Mesenteric fat pad (tissue), 1 donor: ENCODE measurements around the gene CACNA1G. TPM values are rescaled to one million over a fixed set of nuclear protein-coding genes. Genes with fewer than 3 reads are reported as not detected.

ENCODE experiments used
- DNase-seq: peaks from one replicate; pipeline ENCODE4 v3.0.0-alpha.2; 2020; ENCODE audit warnings: low spot score
- total RNA-seq: library from RNA; stranded (reverse); fragmentation: NEBNext Ultra II Directional; extraction: Animal tissue kit (Norgen Biotek cat#: 25700); gene quantifications from one replicate; pipeline ENCODE4 v1.2.1, GENCODE V29; 2021
- donor health status: DM: yes; HTN: yes; CAD: no.

The CACNA1G gene
- total RNA-seq, 1 donor from 2014 or later: 0.58 TPM

DNA sequence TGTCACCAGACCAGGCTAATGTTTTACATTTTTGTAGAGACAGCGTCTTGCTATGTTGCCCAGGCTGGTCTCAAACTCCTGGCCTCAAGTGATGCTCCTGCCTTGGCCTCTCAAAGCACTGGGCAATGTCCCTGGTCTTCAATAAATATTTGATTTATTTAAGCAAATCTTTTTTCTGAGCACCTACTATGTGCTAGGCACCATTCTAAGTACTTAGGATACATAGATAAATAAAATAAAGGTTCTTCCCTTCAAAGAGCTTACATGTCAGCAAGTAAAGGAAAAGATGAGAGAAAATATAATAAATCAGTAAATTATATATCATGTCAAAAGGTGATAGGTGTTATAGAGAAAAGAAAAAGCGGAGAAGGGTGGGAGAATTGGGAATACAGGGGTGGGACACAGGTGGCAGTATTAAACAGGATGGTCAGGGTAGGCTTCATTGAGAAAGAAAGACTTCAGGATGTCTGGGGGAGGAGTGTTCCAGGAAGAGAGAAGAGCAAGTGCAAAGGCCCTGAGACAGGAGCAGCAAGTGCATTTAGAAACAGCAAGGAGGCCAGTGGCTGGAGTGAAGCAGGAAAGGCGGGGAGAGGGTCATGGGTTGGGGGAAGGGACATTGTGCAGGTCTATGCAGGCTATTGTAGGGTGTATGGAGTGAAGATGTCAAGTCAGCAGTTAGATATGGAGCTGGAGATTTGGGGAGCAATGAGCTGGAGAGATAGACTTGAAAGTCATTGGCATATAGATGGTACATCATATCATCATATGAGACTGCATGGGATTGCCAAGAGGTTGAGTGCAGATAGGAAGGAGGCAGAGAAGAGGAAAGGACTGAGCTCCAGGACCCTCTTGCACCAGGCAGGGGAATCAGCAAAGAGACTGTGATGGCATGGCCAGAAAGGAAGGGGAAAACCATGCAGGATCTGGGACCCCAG is 85.5 kb downstream of the CACNA1G start:
- no peak for DNase-seq

DNA sequence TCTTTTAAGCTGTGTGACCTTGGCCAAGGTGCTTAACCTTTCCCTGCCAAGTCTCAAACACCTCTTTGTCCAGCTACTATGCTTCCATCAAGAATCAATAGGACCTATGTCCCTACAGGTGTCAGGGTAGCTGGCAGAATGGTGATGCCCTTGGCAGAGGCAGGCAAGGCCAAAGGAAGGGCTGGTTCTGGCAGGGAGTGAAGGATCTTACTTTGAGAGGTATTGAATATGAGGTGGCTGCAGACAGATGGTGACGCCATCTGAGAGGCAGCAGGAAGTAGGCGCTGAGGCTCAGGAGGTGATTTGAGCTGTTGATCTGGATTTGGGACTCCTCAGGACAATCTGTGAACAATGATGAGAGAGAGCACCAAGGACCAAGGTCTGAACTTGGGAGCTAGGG is 86.7 kb downstream of the CACNA1G start:
- no peak for DNase-seq

DNA sequence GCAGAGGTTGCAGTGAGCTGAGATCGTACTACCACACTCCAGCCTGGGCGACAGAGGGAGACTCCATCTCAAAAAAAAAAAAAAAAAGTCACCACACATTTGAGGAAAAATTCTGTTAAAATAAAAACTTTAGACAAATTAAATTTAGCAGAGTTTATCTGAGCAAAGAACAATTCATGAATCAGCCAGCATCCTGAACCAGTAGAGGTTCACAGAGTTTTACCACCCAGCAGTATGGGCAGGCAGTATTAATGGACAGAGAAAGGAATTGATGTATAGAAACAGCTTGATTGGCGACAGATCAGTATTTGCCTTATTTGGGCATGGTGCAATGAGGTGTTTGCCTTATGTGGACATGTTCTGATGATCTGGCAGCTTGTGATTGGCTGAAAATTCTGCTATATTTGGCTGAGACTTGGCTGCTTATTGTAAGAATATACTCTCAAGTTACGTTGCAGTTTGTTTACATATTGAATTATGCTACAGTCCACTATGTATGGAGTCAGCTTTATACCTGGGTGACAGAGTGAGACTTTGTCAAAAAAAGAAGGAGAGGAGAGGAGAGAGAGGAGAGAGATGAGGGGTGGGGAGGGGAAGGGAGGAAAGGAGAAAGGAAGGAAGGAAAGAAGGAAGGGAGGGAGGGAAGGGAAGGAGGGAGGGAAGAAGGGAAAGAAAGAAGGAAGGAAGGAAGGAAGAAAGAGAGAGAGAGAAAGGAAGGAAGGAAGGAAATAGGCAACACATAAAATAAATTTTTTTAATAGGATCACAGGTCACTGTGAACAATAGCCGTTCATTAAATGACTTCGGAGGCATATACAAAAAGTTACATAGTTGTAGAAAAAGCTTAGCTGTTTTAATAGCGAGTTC is 88.8 kb downstream of the CACNA1G start:
- DNase-seq: no peak

DNA sequence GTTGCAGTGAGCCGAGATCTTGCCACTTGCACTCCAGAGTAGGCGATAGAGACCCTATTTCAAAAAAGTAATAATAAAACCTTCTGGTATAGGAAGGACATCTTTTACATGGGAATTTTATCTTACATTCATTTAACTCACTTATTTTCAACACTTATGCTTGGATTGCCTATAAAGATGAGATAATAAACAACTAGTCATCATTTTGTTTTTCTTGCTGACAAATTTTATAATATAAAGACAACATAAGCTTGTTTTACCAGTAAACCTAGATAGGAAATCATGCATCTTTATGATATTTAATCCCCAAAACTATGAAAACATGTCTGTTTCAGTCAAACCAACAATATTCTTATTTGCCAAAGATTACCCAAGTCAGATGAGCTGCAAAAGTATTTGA is 91.1 kb downstream of the CACNA1G start:
- no peak for DNase-seq

DNA sequence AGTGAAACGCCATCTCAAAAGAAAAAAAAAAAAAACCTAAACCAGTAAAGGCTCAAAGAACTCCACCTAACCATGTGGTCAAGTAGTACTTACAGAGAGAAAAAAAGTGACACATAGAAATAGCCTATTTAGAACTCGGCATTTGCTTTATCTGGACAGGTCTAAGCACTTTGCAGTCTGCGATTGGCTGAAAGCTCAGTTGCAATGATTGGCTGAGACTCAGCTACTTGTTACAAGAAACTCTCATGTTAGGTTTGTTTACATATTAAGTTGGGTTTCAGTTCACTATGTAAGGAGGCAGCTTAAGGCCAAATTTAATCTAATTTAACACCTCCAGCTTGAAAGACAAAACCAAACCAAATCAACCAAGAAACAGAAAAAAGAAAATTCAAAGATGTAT is 93.2 kb downstream of the CACNA1G start:
- no peak for DNase-seq

DNA sequence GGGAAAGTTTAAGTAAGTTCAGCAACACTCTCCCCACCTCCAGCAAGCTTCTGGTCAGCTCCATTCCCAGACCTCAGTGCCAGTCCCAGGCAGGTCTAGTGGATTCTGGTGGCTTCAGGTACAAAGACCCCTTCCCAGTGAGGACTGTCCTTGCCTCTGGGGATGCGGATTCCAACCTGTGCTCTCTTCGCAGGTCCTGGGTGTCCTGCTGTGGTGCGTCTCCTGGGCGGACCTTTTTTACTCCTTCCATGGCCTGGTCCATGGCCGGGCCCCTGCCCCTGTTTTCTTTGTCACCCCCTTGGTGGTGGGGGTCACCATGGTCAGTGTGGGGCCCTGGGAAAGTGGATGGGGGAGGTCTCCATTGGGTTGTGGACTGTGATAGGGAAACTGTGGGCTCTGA is 96.0 kb downstream of the CACNA1G start:
- DNase-seq: no peak

DNA sequence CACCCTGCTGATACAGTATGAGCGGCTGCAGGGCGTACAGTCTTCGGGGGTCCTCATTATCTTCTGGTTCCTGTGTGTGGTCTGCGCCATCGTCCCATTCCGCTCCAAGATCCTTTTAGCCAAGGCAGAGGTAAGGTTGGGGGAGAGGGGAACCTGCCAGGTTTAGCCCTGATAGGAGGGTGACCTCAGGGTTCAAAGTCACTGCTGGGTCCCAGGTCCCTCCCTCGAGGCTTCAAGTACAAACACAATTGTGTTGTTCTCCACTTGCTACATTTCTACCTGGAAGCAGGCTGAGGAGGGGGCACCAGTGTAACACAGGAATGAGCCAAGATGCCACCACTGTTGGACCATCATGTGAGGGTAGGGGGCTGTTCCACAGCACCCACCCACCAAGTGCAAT is 96.5 kb downstream of the CACNA1G start:
- DNase-seq: no peak

DNA sequence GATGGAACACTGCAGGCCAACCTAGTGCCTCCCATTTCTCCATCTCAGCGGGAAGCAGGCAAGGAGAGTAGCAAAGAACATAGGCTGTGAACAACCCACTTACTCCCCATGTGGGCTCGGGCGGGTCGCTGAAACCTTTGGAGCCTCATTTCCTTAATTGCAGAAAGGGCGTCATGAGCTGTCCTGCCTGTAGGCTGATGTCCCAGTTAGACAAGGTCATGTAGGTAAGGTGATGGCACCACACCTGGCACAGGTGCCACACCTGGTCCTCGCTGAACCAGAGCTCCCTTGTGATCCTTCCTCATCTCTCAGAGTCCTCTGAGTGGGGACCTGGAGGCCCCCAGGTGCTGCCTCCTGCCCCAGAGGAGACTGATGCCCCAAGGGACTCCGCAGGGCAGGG is 97.1 kb downstream of the CACNA1G start:
- DNase-seq: no peak

DNA sequence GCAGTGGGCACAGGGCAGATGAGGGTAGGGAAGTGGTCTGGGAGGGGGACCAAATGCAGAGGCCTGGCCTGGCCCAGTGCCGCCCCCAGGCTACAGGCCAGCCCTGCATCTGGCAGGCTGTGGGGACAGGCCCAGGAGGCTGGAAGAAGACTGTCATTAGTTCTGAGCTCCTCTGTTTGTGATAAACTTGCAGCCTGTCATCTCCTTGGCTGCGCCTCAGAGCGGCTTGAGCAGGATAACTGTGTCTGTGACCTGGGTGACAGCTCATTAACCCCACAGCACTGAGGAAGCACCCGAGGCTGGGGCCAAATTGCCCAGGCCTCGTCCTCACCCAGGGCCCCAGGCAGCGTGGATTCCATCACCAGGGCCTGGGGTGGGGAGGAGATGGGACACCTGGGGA is 98.1 kb downstream of the CACNA1G start:
- no peak for DNase-seq

DNA sequence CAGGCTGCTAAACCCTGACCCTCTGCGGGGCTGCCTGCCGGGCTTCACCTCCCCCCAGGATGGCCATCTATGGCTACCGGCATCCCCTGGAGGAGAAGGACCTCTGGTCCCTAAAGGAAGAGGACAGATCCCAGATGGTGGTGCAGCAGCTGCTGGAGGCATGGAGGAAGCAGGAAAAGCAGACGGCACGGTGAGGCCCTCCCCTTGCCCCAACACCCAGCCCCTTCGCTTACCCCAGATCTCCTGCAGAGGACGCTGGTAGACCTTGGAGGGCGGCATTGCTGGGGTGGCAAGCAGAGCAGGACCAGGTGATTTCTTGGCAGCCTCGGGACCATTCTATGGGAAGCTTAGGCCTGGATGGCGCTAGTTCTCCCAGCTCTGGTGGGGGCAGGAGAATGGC is 98.7 kb downstream of the CACNA1G start:
- DNase-seq: no peak

DNA sequence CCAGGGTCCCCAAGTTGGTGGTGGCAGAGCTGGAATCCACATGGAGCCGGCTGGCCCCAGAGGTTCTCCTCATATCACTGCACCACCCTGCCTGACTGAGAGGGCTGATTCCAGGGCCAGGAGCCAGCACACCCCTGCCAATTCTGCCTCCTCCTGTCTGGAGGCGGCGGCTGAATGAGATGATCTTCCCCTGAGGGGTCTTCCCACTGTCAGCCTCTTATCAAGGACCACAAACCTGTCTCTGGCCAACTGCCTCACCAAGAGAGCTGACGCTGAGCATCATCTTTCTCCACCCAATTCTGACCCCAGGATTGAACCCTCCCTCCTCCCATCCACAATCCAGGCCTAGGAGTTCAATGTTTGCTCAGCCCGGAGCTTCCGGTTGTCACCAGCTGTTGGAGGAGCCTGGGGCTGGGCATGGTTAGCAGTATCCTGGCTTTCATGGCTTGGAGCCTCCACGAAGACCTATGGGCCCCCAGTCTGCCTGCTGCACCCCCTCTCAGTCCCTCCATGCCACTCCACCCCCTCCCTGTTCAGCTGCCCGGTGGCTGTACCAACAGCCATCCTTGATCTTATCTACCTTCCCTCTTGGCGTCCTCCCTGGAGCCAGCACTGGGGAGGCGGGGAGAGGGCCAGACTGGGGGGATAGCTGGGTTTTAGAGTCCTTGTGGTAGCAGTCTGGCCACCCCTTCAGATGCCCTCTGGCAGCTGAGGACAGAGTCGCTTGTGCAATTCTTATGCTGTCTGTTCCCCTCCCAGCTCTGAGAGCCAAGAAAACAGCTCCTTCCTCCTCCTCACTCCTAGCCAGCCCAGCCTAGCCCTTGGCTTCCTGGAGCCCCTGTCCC is 99.7 kb downstream of the CACNA1G start:
- no peak for DNase-seq

DNA sequence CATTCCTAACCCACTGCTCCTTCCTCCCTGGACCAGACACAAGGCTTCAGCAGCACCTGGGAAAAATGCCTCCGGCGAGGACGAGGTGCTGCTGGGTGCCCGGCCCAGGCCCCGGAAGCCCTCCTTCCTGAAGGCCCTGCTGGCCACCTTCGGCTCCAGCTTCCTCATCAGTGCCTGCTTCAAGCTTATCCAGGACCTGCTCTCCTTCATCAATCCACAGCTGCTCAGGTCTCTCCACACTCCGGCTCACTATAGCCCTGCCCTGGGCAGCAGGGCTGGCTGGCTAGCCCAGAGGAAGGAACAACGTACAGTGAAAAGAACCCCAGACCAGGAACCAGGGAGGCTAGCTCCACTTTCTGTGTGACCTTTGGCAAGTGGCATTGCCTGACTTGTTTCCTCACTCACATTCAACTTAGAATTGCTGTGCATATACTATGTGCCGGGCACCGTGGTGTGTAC is 100.4 kb downstream of the CACNA1G start:
- no peak for DNase-seq

DNA sequence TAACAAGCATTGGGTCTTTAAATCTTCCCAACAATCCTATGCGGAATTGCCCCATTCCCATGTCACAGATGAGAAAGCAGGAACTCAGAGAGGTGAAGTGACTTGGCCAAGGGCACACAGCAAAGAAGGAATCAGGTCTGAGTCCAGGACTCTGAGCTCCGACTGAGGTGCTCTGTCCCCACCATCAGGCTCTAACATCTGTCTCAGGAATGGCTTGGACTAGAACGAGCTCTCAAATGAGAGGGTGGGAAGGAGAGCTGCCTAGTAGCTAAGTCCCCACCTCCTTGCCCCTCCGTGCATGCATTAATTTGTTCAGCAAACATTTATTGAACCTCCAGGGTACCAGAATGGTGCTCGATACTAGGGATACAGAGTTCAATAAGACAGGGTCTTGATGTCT is 100.8 kb downstream of the CACNA1G start:
- no peak for DNase-seq

DNA sequence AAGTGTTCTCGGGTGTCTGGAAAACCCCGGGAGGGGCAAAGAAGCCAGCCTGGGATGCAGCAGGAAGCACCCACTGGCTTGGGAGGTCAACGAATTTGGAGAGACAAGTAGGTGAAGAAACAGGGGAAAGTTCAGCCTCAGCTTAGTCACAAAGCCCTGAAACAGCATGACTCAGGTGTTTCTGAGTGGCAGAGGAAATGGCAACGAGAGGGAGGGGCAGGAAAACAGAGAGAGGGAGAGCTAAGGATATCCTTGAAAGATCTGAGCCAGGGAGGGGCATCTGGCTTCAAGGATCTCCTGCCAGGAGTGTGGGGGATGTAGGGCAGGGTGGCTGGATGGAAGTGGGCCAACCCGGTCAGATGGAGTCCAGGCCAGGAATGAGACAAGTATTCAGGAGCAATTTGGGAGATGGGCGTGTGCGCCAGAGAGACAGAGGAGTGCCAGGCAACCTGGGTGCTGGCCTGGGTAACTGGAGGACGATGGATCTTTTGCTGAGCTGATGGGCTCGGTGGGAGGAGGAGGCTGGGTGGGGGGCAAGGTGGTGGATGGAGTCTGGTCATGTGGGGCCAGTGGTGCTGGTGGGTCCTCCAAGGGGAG is 101.4 kb downstream of the CACNA1G start:
- no peak for DNase-seq

DNA sequence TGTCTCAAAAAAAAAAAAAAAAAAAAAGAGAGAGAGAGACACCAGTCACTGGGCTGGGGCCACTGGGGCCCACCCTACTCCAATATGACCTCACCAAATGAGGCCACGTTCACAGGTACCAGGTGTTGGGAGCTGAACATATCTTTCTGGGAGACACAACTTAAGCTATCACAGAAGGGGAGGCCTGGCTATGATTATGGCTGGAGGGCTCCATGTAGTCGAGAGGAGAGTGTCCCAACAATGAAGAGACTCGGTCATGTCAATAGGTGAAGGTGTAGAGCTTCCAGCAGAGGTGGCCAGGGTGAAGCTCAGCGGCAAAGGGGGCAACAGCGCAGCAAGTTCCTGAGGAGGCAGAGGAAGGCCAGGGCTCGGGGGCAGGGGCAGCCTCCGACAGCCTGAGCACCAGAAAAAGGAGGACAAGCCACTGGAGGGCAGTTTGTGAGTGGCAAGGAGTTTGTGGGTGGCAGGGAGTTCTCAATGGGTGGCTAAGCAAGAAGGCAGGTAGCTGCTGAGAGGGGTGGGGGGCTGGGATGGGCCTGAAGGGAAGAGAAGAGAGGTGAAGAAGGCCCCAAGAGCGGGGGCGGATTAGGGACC is 102.2 kb downstream of the CACNA1G start:
- no peak for DNase-seq

DNA sequence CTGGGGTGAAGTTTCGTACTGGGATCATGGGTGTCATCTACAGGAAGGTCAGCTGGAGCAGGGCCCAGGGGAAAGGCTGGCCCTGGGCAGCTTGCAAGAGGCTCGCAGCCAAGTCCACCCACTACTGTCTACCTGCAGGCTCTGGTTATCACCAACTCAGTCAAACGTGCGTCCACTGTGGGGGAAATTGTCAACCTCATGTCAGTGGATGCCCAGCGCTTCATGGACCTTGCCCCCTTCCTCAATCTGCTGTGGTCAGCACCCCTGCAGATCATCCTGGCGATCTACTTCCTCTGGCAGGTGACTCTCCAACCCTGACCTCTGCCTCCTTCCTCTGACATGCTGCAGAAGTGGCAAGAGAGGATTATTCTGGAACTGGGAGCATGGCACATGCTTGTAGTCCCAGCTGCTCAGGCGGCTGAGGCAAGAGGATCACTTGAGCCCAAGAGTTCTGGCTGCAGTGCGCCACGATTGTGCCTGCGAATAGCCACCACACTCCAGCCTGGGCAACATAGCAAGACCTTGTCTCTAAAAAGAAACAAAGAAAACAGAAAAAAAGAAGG is 103.4 kb downstream of the CACNA1G start:
- DNase-seq: no peak

DNA sequence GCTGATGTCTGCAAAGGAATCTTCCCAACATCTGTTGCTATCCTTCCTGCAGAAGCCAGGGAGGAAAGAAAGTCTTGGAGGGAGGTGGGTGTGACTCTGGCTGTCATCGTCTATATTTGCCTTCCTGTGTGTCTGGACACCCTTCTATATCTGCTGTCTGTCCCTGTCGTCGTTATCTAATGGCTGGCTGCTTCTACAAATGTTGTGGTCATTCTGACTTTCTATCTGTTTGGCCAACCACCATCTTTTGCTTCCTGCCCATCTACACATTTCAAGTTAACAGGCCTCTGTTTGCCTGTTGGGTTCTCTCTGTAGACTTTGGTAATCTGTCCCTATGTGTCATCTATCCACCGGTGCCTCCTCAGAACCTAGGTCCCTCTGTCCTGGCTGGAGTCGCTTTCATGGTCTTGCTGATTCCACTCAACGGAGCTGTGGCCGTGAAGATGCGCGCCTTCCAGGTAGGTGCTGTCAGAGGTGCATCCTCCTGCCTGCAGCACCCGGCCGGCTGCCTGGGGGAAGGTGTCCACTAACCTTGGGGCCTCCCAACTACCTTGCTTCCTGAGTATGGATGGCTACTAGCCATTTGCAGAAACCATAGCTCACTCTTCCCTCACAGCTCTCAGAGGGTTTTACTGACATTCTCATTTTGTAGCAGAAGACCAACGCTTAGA is 104.4 kb downstream of the CACNA1G start:
- DNase-seq: no peak

DNA sequence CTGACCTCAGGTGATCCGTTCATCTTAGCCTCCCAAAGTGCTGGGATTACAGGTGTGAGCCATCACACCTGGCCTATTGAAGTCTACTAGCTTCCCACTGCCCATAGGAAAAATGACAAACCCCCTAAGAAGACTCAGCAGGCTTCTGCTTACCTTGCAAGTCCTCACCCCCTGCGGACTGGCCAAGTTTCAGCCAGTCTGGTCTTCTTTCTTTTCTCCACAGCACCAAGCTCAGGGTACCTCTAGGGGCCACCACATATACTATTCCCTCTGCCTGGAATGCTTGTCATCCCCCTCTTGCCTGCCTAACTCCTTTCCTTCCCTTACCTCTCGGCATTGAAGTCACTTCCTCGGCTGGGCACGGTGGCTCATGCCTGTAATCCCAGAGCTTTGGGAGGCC is 105.3 kb downstream of the CACNA1G start:
- no peak for DNase-seq

DNA sequence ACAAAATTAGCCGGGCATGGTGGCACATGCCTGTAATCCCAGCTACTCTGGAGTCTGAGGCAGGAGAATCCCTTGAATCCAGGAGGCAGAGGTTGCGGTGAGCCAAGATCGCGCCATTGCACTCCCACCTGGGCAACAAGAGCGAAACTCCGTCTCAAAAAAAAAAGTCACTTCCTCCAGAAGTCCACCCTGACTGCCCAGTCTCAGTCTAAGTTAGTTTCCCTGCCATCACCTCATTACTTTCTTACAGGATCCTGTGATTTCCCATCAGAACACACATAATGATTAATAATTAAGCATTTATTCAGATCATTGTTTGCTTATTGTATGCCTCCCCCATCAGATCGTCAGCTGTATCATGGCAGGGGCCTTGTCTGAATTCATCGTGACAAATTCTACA is 105.8 kb downstream of the CACNA1G start:
- no peak for DNase-seq
